BJ (cell line): Measurements from ENCODE around the gene ECHS1. TPM values are rescaled to one million over a fixed set of nuclear protein-coding genes. Genes with fewer than 3 reads are reported as not detected.

Experiments
- CTCF ChIA-PET: fragments of 350-600 bp; formaldehyde crosslinking; extraction: SDS; loops from one replicate; lab custom pipeline; 2021; ENCODE audit warnings: antibody characterized with exemption, inconsistent platforms; lab: Yijun Ruan, JAX
- POLR2A ChIA-PET: fragments of 300-600 bp; sonication (Branson Sonifier 250); formaldehyde crosslinking; extraction: SDS; loops from one replicate; lab custom pipeline; 2021; ENCODE audit warnings: antibody characterized with exemption; lab: Charles Lee
- DNase-seq: peaks from one replicate; pipeline ENCODE4 v3.0.0-alpha.2; 2011; ENCODE audit warnings: low read depth
- H3K27me3 ChIP-seq: 2 replicates; pipeline ENCODE4 v1.6.0; 2011; ENCODE audit warnings: low read length; ENCODE audit not compliant: control insufficient read depth, insufficient read depth
- H3K36me3 ChIP-seq: 2 replicates; pipeline ENCODE4 v1.5.1; 2011; ENCODE audit warnings: low read length; ENCODE audit not compliant: control insufficient read depth, insufficient read depth
- H3K4me3 ChIP-seq: 2 replicates; pipeline ENCODE4 v1.5.1; 2011; ENCODE audit warnings: low read depth, mild to moderate bottlenecking, control low read depth, low read length
- CTCF ChIP-seq: IDR thresholded peaks from 2 replicates; pipeline ENCODE4 v1.5.1; 2011; ENCODE audit warnings: low read depth, mild to moderate bottlenecking, control low read depth, inconsistent platforms, low read length, moderate library complexity; ENCODE audit not compliant: insufficient read depth
- polyA plus RNA-seq: library from polyadenylated mRNA; depleted of rRNA; stranded (reverse); fragments of >200 nt; gene quantifications from 2 replicates; pipeline ENCODE4 v1.2.3, GENCODE V29; 2011

Gene ECHS1
- polyA plus RNA-seq, 1 experiment: 63.9 TPM

- no peak for TF ChIP-seq CTCF
- no peaks in the 10 kb centered on the region for H3K27me3 ChIP-seq
- H3K36me3 ChIP-seq: peaks cover 3% of the 10 kb centered on the region
- H3K4me3 ChIP-seq: no peak overlapping the region
- no peak for DNase-seq
- ChIA-PET POLR2A (no interaction called here), CTCF (no interaction called here)
Observed at GRCh38 chr10:133354672-133355240, 18.4 kb downstream of the ECHS1 start.

GRCh38 chr10:133353988-133354605, 19.1 kb downstream of the ECHS1 start:
- Histone ChIP-seq H3K4me3 (no peak overlapping the region), H3K36me3 (peaks cover 3% of the 10 kb centered on the region), H3K27me3 (no peaks in the 10 kb centered on the region)
- ChIA-PET CTCF (interaction anchor here (0.8 kb wide), 1 partner anchor 25 kb away, joined by 3 read pairs; no protein-coding TSS in a partner anchor), POLR2A (no interaction called here)
- DNase-seq: no peak
- TF ChIP-seq CTCF: no peak

GRCh38 chr10:133353202-133353959, 19.8 kb downstream of the ECHS1 start:
- POLR2A ChIA-PET: no interaction called here
- no peak for DNase-seq
- Histone ChIP-seq H3K36me3 (peaks cover 3% of the 10 kb centered on the region), H3K27me3 (no peaks in the 10 kb centered on the region), H3K4me3 (no peak overlapping the region)
- CTCF ChIA-PET: interaction anchor here (0.8 kb wide), 1 partner anchor 24 kb away, joined by 3 read pairs; no protein-coding TSS in a partner anchor
- TF ChIP-seq CTCF: no peak

GRCh38 chr10:133351408-133352318, 21.5 kb downstream of the ECHS1 start:
- peaks cover 3% of the 10 kb centered on the region for H3K36me3 ChIP-seq
- no peak for TF ChIP-seq CTCF
- no peaks in the 10 kb centered on the region for H3K27me3 ChIP-seq
- H3K4me3 ChIP-seq: no peak overlapping the region
- ChIA-PET POLR2A (no interaction called here), CTCF (no interaction called here)
- no peak for DNase-seq
